ENCODE results near the gene TMEM252.

The TMEM252 gene

GRCh38 chr9:68497629-68498028, 43.1 kb downstream of the TMEM252 start:
- DNase-seq: no peak

DNA sequence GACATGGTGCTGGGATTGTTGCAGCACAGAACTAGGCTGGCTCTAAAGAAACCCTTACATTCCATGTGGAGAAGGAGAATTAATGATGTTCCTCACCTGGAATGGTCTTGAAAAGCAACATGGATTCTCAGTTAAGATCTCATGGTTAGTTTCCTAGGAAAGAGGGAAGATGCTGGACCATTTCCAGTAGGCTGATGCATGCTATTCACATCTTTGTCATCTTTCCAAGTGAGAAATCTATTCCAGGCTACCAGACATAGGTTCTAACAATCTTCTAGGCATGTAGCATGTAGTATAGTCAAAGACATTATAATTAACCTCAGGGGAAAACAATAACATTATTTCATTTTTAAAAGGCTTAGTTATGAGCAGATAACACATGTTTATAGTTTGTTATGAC, 44.3 kb downstream of the TMEM252 start:
- DNase-seq: no peak

DNA sequence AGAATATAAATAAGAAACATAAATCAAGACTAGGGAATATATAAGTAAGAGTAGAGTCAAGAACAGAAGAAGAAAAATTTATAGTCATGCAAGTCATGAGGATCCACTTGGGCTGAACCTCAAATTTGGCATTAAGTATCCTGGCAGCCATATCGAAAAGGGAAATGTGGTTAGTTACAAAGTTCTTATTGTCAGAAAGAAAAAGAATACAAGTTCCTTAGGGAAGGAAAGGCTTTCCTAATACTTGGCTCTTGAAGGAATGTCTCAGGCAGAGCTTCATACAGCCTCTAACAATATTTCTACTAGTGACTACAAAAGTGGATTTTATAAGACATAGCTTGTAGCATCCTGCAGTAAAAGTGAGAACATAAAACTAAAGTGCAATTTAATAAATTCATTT, 45.4 kb downstream of the TMEM252 start:
- DNase-seq: no peak

- no peak for DNase-seq
Observed at GRCh38 chr9:68493958-68494577, 46.6 kb downstream of the TMEM252 start.

- no peak for DNase-seq
Observed at GRCh38 chr9:68493541-68493940, 47.1 kb downstream of the TMEM252 start.

- DNase-seq: no peak
Observed at GRCh38 chr9:68492806-68493205, 47.9 kb downstream of the TMEM252 start.

DNA sequence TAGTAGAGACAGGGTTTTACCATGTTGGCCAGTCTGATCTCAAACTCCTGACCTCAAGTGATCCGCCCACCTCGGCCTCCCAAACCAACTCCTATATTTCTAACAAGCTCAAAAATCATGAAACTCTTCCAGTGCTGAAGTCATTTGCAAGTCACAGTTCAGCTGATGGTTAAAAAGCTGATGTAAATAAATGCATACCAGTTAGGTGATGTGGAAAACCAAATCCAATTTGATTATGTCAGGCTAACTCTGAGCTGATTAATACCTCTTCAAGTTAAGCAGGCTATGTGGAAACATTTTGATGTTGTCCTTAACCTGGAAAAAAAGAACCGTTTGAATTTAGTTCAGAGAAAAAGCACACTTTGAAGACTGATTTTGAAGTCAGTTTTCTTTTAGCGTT, 51.0 kb downstream of the TMEM252 start:
- no peak for DNase-seq

GRCh38 chr9:68488126-68488525, 52.6 kb downstream of the TMEM252 start:
- DNase-seq: no peak

Measured in inflammatory macrophage treated with lipopolysaccharide for 4 hours (primary cell).